WTC11 (cell line): ENCODE results near the gene AKIRIN2.

ENCODE experiments used
- ATF3 ChIP-seq: sonication (generic); formaldehyde crosslinking; conservative IDR thresholded peaks from 2 replicates; pipeline ENCODE4 v1.8.1; 2022; ENCODE audit warnings: mild to moderate bottlenecking, missing genetic modification reagents
- TCF7 ChIP-seq: sonication (generic); formaldehyde crosslinking; IDR thresholded peaks from 2 replicates; pipeline ENCODE4 v1.8.0; 2022; ENCODE audit warnings: mild to moderate bottlenecking, low read depth, missing genetic modification reagents, moderate library complexity
- TF ChIP-seq, protein P1 (sequence below): fragments of 200-600 bp; IDR thresholded peaks from 2 replicates; pipeline ENCODE4 v1.8.0; 2022; ENCODE audit warnings: antibody characterized with exemption

GRCh38 chr6:87641065-87641692 lies 60.9 kb downstream of the AKIRIN2 start:
- no peak for TF ChIP-seq TCF7 (CRISPR knock-in tag)
- no peak for TF ChIP-seq ATF3
- TF ChIP-seq, protein P1, sequence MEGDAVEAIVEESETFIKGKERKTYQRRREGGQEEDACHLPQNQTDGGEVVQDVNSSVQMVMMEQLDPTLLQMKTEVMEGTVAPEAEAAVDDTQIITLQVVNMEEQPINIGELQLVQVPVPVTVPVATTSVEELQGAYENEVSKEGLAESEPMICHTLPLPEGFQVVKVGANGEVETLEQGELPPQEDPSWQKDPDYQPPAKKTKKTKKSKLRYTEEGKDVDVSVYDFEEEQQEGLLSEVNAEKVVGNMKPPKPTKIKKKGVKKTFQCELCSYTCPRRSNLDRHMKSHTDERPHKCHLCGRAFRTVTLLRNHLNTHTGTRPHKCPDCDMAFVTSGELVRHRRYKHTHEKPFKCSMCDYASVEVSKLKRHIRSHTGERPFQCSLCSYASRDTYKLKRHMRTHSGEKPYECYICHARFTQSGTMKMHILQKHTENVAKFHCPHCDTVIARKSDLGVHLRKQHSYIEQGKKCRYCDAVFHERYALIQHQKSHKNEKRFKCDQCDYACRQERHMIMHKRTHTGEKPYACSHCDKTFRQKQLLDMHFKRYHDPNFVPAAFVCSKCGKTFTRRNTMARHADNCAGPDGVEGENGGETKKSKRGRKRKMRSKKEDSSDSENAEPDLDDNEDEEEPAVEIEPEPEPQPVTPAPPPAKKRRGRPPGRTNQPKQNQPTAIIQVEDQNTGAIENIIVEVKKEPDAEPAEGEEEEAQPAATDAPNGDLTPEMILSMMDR: no peak
